Fibroblast of villous mesenchyme (primary cell): ENCODE measurements around the gene RAD51. TPM values are rescaled to one million over a fixed set of nuclear protein-coding genes. Genes with fewer than 3 reads are reported as not detected.
A peak's percentile ranks its signal among the peaks of the same experiment; 100 is the strongest.

Source experiments
- DNase-seq: peaks from one replicate; pipeline ENCODE4 v3.0.0-alpha.2; 2010; ENCODE audit warnings: low read depth
- H3K4me3 ChIP-seq: 2 replicates; pipeline ENCODE4 v1.5.1; 2011; ENCODE audit warnings: low read depth, mild to moderate bottlenecking, low read length
- total RNA-seq: library from RNA; depleted of rRNA; stranded (reverse); fragments of >200 nt; gene quantifications from 2 replicates; pipeline ENCODE4 v1.2.3, GENCODE V29; 2012
- TF ChIP-seq, protein P1 (sequence below): IDR thresholded peaks from 2 replicates; pipeline ENCODE4 v1.5.1; 2012; ENCODE audit warnings: low read depth, mild to moderate bottlenecking, low read length; ENCODE audit not compliant: insufficient read depth

RAD51 gene
- total RNA-seq, 1 donor = 3.5 TPM

DNA sequence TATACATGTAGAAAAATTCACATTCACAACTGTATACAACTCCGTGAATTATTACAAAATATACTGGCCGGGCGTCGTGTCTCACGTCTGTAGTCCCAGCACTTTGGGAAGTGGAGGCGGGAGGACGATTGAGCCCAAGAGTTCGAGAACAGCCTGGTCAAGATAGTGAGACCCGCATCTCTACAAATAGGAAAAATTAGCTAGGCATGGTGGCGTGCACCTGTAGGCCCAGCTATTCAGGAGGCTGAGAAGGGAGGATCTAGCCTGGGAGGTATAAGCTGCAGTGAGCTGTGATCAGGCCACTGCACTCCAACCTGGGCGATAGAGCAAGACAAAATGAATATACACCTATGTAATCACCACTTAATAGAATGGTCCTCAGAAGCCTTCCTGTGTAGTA is 1.3 kb downstream of the RAD51 start:
- H3K4me3 ChIP-seq = peak overlapping the region; percentile 97
- no peak for DNase-seq
- TF ChIP-seq, protein P1, sequence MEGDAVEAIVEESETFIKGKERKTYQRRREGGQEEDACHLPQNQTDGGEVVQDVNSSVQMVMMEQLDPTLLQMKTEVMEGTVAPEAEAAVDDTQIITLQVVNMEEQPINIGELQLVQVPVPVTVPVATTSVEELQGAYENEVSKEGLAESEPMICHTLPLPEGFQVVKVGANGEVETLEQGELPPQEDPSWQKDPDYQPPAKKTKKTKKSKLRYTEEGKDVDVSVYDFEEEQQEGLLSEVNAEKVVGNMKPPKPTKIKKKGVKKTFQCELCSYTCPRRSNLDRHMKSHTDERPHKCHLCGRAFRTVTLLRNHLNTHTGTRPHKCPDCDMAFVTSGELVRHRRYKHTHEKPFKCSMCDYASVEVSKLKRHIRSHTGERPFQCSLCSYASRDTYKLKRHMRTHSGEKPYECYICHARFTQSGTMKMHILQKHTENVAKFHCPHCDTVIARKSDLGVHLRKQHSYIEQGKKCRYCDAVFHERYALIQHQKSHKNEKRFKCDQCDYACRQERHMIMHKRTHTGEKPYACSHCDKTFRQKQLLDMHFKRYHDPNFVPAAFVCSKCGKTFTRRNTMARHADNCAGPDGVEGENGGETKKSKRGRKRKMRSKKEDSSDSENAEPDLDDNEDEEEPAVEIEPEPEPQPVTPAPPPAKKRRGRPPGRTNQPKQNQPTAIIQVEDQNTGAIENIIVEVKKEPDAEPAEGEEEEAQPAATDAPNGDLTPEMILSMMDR = no peak

DNA sequence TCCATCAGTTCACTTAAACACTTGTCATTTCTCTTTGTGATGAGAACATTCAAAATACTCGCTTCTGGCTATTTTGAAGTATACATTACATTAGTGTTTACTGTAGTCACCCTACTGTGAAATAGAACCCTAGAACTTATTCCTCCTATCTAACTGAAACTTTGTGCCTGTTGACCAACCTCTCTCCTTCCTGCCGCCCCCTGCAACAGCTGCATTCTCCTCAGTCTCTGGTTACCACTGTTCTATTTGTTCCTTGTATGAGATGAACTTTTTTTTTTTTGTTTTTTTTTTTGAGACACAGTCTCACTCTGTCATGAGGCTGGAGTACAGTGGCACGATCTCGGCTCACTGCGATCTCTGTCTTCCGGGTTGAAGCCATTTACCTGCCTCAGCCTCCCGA is 2.9 kb downstream of the RAD51 start:
- TF ChIP-seq, protein P1 = no peak
- no peak for DNase-seq
- no peak overlapping the region for H3K4me3 ChIP-seq

DNA sequence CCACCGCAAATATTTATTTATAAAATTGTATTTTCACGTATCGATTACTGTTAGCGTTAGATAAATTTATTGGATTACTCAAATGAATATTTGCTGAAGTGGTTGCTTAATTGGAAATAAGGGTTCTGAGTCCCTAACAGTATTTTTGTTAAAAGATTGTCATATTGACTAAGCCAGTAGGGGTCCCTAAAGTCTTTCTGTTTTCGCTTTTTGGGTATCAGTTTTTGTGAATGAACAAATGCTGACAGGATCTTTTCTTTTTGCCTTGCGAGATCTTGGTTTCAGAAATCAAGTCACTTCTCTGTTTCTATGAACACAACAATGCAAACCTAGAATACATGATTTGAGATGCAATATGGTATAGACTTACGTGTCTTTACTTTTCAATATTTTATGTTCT is 7.1 kb downstream of the RAD51 start:
- H3K4me3 ChIP-seq = no peak overlapping the region
- TF ChIP-seq, protein P1 = peak; percentile 34
- peak; percentile 20 for DNase-seq

DNA sequence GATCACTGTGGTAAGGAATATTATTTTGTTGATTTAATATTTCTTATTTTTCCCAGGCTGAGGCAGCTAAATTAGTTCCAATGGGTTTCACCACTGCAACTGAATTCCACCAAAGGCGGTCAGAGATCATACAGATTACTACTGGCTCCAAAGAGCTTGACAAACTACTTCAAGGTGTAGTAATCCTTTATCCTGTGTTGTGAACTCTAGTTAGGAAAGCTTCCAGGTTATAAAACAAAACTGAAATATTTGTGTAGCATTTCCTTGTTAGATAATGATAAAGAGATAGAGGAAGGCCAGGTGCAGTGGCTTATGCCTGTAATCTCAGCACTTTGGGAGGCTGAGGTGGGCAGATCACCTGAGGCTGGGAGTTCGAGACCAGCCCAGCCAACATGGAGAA is 11.1 kb downstream of the RAD51 start:
- H3K4me3 ChIP-seq = no peak overlapping the region
- no peak for DNase-seq
- TF ChIP-seq, protein P1 = no peak

DNA sequence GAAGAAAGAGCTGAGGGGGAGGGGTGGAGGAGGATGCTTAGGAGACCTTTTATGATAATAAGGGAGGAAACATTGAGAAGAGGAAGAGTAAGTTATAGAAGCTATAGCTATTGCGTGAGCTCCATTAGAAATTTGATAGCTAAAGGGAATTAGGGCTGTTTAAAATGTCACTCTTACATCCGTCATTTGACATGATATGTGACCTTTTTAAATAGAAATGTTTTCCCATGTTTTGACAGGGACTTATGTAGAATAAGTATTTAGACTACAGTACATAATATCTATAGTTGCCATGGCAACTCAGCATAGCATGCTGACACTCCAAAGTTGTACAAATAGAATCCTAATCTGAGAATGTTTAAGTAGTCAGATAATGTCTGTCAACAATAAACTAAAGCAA is 19.2 kb downstream of the RAD51 start:
- TF ChIP-seq, protein P1 = no peak
- no peak overlapping the region for H3K4me3 ChIP-seq
- DNase-seq = no peak

DNA sequence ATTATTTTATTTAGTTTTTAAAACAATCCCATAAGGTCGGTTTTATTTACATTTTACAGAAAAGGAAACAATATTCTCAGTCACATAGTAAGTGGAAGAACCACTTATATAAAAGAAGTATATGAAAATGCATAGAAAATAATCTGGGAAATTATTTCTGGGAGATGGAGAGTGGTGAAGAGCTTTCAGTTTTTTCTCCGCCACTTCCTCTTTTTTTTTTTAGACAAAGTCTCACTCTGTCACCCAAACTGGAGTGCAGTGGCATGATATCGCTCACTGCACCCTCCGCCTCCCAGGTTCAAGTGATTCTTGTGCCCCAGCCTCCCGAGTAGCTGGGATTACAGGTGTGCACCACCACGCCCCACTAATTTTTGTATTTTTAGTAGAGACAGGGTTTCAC is 21.2 kb downstream of the RAD51 start:
- TF ChIP-seq, protein P1 = no peak
- H3K4me3 ChIP-seq = no peak overlapping the region
- DNase-seq = no peak

DNA sequence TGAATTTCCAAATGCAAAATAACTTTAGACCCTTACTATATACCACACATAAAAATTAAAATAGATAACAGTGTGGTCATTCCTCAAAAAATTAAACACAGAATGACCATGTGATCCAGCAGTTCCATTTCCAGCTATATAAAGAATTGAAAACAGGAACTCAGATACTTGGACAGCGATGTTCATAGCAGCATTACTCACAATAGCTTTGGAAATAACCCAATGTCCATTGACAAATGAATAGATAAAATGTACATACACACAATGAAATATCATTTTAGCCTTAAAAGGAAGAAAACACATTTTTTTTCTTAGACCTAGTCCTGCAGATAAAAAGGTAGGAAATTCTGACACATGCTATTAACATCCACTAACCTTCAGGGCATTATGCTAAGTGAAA is 26.7 kb downstream of the RAD51 start:
- no peak overlapping the region for H3K4me3 ChIP-seq
- TF ChIP-seq, protein P1 = no peak
- no peak for DNase-seq
